IPS-18c (cell line): Measurements from ENCODE around the gene TMEM256.

ENCODE experiments used
- H3K4me3 ChIP-seq: 2 replicates; pipeline ENCODE4 v1.7.0; 2013; ENCODE audit warnings: low read depth, mild to moderate bottlenecking, low read length, moderate library complexity; ENCODE audit not compliant: insufficient read depth
- H3K9me3 ChIP-seq: one replicate; pipeline ENCODE4 v1.6.1; 2013; ENCODE audit warnings: mild to moderate bottlenecking, low read length, moderate library complexity; ENCODE audit not compliant: control insufficient read depth, insufficient read depth

TMEM256 gene

DNA sequence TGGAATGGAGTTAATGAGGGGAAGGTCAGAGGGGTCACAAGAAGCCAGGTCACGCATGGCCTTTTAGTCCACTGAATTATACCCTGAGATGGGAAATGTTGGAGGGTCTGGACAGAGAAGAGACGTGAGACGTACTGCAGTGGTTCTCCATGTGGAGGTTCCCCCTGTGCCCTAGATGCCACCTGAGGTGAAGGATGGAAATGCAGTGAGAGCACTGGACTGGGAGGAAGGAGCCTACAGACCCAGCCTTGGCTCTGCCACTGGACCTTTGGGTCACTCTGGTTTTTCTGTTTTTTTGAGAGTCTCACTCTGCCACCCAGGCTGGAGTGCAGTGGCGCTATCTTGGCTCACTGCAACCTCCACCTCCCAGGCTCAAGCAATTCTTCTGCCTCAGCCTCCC is 7.8 kb downstream of the TMEM256 start:
- no peak overlapping the region for H3K4me3 ChIP-seq
- no peaks in the 10 kb centered on the region for H3K9me3 ChIP-seq

DNA sequence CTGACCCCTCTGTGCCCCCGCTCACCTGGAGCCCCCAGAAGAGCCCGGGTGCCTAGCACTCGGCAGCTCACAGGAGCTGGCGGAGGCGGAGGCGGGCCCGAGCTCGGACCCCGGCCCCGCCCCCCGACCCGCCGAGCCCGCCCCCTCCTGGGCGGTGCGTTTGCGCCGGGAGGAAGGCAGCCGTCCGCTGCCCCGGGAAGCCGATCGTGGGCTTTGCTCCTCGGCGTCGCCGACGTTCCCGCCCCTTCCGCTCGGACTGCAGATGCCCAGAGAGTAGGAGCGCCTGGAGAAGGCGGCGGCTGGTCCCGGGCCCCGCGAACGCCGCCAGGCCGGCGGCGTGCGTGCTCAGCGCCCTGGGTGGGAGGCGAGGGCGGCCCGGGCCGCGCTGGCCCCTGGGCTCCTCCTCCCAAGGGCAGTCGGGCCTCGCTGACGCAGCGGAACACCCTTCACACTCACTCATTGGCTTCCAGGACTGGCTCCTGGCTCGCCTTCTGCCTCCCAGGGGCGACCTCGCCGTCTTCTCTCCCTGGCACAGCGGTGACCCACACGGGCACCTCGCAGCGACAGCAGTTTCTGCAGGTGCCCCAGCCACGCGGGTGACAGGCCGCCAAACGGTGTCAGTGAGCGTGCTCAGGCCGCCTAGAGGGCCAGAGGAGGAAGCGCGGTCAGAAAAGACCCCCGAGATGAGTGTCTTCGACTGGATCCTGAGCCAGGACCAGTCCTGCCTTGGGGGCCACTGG is 9.3 kb downstream of the TMEM256 start, which contains the start of gene PLSCR3:
PLSCR3 (minus strand) TSS at position 74 of the 740 bp plus-strand sequence. CDS start 415 bp downstream, outside the sequence.
- no peaks in the 10 kb centered on the region for H3K9me3 ChIP-seq
- H3K4me3 ChIP-seq, result peak within 1 kb of the TSS; percentile 84

DNA sequence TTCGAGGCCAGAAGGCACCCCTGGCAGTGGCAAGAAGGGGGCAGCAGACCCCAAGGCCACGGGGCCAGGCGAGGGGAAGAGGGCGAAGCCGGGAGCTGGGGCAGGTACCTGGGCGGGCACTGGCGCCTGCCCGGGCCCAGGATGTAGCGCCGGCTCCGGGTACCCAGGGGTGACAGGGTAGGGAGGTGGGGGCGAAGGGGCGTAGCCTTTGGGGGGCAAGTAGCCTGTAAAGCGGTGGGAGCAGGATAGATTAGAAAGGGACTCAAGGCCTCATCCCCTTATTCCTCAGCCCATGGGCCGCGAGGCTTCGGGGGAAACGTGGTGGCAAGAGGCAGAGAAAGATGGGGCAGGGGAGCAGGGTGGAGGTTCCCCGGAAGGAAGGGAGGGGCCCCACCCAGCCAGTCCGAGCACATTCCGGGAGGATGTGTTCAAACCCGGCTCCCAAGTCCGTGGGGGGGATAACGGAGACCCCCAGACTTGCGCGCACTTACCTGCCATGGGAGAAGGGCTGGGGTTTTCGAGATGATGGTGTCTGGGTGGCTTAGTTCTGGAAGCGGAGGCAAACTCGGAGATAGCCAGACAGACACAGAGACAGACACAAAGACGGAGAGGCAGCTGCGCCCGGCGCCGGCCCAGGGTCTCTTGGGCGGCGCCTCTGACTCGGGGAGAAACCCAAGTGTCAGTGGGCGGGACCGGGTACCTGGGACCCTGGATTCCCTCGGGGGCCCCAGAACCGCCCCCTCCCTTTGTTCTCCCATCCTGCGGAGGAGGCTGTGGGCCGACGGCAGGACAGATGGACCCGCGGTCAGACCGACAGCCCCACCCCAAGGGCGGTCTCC is 10.1 kb downstream of the TMEM256 start:
- peak overlapping the region; percentile 84 for H3K4me3 ChIP-seq

DNA sequence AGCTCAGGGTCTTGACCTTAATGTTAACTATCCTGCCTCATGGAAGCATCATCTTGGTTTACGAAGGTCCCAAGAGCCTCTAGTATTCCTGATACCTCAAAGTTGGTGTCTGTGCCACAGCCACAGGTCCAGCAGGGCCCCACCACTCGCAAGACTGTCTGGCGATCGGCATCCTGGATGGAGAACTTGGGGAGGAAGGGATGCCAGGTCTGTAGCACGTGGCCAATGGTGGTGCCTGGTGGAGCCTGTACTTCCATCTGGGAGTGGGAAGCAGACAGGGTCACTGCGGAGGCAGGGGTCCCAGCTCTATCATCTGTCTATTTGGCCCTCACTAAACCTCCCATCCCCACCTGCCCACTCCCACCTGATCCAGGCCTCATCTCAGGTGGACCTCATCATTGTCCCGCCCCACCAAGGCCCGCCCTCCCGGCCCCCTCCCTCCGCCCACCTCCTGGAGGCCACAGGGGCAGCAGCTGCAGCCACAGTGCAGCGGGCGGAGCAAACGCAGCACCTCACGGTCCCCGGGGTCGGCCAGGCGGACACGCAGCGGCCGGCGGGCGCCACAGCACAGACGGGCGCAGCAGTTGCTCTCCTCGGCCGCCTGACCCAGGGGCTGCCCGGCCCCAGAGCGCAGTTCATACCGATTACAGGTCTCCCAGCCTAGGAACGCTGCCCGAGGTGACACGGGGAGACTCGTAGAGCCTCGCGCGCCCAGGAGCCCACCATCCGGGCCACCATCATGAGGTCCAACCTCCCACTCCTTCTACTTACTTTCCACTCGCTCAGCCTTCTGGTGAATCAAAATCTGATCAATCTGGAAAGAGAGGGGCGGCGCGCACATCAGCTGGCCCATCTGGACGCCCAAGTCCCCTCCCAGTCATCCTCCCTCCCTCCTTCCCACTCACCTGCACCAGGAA is 10.9 kb downstream of the TMEM256 start:
- peak overlapping the region; percentile 84; the same call in 1 of the 2 replicates for H3K4me3 ChIP-seq

More for the DNA sequence above, 10.1 kb downstream of the TMEM256 start:
- no peaks in the 10 kb centered on the region for H3K9me3 ChIP-seq

DNA sequence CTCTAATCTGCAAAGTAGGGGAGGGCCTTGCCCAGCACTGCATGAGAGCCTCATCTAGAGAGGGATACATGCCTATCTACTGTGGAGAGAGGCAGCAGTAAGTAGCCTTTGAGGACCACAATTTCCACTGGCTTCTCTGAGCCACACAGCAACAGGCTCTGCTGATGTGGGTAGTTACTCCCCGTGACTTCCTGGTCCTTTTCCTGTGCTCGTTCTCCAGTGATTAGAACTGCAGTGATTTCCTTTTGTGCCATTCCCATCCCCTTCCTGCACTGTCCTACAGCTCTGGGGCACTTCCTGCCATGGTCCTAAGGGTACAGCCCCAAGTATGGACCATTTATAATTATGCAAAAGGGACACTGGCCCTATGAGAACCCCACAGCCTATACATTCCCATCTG is 12.6 kb downstream of the TMEM256 start:
- Histone ChIP-seq H3K9me3 (no peaks in the 10 kb centered on the region), H3K4me3 (no peak overlapping the region)

More for the DNA sequence above, 10.9 kb downstream of the TMEM256 start:
- no peaks in the 10 kb centered on the region for H3K9me3 ChIP-seq

DNA sequence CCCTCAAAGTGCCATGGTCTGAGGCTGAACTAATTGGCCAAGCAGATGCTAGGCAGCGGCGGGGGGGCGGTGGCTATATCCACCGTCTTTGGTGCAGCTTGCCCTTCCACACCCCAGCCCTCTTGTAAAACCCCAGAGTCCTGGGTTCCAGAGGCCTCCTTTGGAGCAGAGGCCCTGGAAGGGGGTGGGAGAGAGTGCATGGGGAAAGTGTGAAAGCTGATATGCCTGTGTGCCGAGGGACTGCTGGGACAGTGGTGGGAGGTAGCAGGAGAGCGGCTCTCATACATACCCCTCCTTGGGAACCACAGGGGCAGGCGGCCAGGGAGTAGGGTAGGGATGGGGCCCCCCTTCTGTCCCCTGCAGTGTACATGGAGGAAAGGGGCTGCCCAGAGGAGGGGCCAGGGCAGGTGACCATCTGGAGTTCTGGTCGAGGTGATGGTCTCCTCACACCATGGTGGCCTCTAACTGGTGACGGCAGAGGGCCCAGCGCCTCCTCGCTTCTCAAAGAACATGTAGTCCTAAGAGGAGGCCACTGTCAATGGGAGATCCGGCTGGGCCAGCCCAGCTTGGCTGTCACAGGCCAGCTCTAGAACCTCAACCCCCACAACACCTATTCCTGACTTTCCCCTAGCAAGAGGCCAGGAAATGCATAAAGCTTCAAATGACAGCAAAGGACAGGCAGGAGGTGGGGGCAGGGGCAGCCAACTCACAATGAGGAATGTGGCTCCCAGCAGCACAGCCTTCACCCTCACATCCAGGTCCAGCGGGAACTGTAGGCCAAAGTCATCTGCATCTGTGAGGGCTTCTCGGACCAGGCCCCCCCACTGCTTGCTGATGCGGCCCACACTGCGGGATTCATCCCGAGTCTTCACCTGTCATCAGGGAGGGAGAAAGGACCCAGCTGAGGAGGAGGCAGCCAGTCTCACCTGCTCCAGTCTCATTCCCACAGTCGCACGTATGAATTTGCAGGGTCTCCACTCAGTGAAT is 13.7 kb downstream of the TMEM256 start:
- Histone ChIP-seq H3K9me3 (no peaks in the 10 kb centered on the region), H3K4me3 (no peak overlapping the region)

DNA sequence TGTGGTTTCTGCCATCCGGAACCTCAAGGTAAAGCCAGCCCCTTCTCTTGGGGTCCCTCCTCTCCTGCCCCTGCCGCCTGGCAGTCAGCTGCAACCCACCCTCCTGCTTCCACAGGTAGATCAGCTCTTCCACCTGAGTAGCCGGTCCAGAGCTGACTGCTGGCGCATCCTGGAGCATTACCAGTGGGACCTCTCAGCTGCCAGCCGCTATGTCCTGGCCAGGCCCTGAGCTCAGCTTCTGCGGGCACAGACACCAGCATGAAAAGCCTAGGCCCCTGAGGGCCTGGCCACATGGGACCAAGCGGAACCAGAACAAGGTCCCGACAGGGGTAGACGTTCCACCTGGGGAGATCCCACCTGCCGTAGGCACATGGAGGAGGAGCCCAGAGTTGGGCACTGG is 15.0 kb downstream of the TMEM256 start:
- Histone ChIP-seq H3K9me3 (peaks cover 2% of the 10 kb centered on the region), H3K4me3 (no peak overlapping the region)

DNA sequence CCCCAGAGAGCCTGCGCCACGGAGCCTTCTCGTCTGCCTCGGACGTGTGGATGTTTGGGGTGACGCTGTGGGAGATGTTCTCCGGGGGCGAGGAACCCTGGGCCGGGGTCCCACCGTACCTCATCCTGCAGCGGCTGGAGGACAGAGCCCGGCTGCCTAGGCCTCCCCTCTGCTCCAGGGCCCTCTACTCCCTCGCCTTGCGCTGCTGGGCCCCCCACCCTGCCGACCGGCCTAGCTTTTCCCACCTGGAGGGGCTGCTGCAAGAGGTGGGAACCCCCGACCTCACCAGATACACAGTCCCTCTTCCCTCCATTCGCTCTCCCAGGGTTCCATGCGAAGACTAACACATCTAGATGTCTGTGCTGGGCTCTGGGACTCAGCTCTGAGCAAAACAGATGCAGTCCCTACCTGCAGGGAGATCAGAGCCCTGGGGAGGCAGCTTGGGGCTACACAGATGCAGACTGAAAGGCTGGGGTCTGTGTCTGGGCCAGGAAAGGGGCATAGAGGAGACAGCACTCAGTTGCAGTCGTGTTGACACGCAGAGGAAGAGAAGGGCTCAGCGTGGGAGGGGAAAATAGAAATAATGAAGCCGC is 19.3 kb downstream of the TMEM256 start:
- peaks cover 4% of the 10 kb centered on the region for H3K9me3 ChIP-seq
- peak overlapping the region; percentile 55 for H3K4me3 ChIP-seq

DNA sequence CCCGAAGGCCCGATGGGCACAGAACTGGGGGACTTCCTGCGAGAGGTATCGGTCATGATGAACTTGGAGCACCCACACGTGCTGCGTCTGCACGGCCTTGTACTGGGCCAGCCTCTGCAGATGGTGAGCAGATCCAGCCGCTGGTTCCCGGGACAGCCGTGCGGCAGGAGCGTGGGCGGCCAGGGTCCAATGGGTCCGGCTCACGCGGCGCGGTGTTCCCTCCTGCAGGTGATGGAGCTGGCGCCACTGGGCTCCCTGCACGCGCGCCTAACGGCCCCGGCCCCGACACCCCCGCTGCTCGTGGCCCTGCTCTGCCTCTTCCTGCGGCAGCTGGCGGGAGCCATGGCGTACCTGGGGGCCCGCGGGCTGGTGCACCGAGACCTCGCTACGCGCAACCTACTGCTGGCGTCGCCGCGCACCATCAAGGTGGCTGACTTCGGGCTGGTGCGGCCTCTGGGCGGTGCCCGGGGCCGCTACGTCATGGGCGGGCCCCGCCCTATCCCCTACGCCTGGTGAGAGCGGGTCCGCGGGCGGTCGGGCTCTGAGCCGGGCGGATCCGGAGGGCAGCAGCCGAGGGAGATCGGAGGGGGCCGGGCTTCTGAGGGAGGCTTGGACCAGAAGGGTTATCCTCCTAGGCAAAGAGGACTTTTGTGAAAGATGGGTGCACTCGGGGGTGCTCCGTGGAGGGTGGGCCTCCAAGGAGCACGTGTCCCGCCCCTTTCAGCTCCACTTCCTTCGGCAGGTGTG is 20.0 kb downstream of the TMEM256 start:
- Histone ChIP-seq H3K4me3 (peak overlapping the region; percentile 55), H3K9me3 (peaks cover 5% of the 10 kb centered on the region)

DNA sequence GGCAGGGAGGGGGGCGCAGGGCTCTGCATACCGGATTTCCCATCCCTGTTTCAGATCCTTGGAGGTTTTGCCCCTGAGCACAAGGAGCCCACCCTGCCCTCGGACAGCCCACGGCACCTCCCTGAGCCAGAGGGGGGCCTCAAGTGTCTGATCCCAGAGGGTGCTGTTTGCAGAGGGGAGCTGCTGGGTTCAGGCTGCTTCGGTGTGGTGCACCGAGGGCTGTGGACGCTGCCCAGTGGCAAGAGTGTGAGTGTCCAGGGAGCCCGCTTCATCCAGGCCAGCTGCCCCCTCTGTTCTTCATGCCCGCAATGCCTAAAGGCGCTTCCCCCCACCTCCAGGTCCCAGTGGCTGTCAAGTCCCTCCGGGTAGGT is 20.5 kb downstream of the TMEM256 start:
- Histone ChIP-seq H3K9me3 (peaks cover 5% of the 10 kb centered on the region), H3K4me3 (peak overlapping the region; percentile 55; the same call in 1 of the 2 replicates)

DNA sequence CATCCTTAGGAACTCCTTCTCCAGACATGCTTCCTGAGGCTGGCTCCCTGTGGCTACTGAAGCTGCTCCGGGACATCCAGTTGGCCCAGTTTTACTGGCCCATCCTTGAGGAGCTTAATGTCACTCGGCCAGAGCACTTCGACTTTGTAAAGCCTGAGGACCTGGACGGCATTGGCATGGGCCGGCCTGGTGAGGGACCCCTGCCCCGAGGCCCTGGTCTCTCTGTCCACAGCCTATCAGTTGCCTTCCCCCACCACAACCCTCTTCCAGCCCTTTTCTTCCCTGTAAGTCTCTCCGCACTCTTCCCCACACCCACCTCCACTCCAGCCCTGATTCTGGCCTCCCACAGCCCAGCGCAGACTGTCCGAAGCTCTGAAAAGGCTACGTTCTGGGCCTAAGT is 21.0 kb downstream of the TMEM256 start:
- H3K9me3 ChIP-seq, result peaks cover 5% of the 10 kb centered on the region
- H3K4me3 ChIP-seq, result no peak overlapping the region

DNA sequence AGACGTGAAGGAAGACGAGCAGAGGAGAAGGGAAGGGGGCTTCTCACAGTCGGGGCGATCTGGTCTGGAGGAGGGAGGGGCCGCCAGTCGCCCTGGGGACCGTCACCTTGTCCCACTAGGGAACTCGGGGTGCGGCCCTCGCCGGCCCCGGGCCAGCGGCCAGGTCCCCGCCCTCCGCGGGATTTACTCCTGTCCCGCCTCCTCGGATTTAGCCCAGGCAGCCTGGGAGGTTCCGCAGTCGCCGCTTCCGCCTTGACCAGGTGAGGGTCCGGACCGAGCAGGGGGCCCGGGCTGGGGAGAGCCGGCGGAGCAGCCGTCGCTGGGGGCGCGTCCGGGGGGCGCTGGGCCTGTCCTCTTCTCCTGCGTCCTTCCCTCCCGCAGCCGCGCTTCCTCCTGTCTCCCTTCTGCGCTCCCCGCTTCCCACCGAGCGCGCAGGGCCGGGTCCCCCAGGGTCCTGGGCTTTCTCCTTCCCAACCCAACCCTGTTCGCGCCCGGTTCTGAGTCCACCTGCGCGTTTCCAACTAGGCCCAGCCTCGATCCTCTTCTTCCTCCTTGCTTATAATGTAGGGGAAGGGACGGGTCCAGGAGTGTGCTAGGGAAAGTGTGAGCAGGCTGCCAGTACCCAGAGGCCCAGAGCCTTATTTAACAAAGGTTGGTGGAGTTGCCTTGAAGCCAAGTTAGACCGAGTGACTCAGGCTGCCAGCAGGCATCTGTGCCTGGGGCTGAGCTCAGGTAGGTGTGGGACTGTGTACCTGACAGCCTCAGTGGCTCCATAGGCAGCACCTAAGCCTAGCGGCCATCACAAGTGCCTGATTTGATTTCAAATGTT is 22.8 kb downstream of the TMEM256 start, which contains the start of gene TNK1:
TNK1 (plus strand) TSS at position 235 of the 829 bp plus-strand sequence. CDS start 1,838 bp downstream, outside the sequence.
- Histone ChIP-seq H3K9me3 (peaks cover 5% of the 10 kb centered on the region), H3K4me3 (peak within 1 kb of the TSS; percentile 65)

DNA sequence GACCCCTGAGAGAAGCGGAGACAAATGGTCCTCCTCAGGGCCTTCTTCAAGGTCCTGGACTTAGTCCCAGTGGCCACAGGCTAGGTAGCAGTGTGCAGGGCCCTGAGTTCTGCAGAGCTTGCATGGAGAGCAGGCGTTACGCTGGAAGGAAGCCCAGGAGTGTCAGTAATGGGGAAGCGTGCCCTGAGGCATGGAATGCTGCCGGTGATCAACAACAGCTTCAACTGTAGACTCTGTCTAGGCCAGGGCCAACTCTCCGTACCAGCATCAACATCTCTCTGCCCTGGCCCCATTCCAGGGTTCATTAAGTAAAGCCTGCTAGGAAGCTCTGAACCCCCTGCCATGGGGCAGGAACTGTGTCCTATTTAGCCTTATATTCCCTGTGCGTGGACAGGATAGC is 23.6 kb downstream of the TMEM256 start:
- peak overlapping the region; percentile 65; the same call in 1 of the 2 replicates for H3K4me3 ChIP-seq
- H3K9me3 ChIP-seq, result peaks cover 5% of the 10 kb centered on the region

DNA sequence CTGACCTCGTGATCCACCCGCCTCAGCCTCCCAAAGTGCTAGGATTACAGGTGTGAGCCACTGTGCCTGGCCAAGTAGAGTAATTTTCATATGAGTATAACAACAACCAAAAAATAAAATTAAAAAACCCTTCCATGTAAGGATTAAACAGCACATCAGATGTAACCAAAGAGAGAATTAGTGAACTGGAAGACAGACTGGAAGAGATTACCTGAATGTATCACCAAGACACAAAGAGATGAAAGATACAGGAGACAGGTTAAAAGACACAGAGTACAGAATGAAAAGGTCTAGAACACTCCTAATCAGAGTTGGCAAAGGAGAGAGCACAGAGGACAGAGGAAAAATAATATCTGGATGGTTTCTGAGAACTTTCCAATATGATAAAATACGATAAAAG is 24.8 kb downstream of the TMEM256 start:
- Histone ChIP-seq H3K9me3 (peaks cover 4% of the 10 kb centered on the region), H3K4me3 (no peak overlapping the region)
